Mucosa of descending colon (tissue), 3 donors: ENCODE data around the gene MRPL53. TPM values are rescaled to one million over a fixed set of nuclear protein-coding genes. Genes with fewer than 3 reads are reported as not detected.
"Not testable (repeated sequence)": the region's sequence is repeated elsewhere in the genome, so short reads cannot be mapped to it uniquely, and the experiment has no call there.

Experiments
- ATAC-seq: fragments of 200-7000 bp; cut with Tn5 transposase; one replicate; pipeline ENCODE4 v1.9.1; 2020; ENCODE audit warnings: mild to moderate bottlenecking, moderate library complexity
- DNase-seq, 3 donors: peaks; one replicate each; pipeline ENCODE4 v3.0.0-alpha.2; 2020
- H3K36me3 ChIP-seq: fragments of 200-600 bp; one replicate; pipeline ENCODE4 v1.8.0; 2021; ENCODE audit warnings: low read depth, mild to moderate bottlenecking
- H3K4me1 ChIP-seq: fragments of 200-600 bp; one replicate; pipeline ENCODE4 v1.8.0; 2021; ENCODE audit warnings: low read depth, mild to moderate bottlenecking
- H3K4me3 ChIP-seq: fragments of 200-600 bp; one replicate; pipeline ENCODE4 v1.8.0; 2021; ENCODE audit warnings: mild to moderate bottlenecking
- H3K9me3 ChIP-seq: fragments of 200-600 bp; one replicate; pipeline ENCODE4 v1.8.0; 2021; ENCODE audit warnings: mild to moderate bottlenecking
- intact Hi-C, 2 donors: fragments of 100-400 bp; cut with DNase I in 1 of 2; cut with micrococcal nuclease in 1 of 2; formaldehyde crosslinking; loops; one replicate each; pipeline versions ENCODE4 v1.11.0 to v1.11.1; 2022; cut with DNase I, micrococcal nuclease
- total RNA-seq, 3 donors: library from RNA; stranded (reverse); fragmentation: NEBNext Ultra II Directional in 2 of 3; extraction: Animal tissue kit (Norgen Biotek cat#: 25700) in 2 of 3; gene quantifications; one replicate each; pipeline versions ENCODE4 v1.2.1 to v1.2.4, GENCODE V29; 2021 to 2023
- TF ChIP-seq, protein P1 (sequence below): fragments of 200-600 bp; IDR thresholded peaks from one replicate; pipeline ENCODE4 v1.8.0; 2022; ENCODE audit warnings: antibody characterized with exemption, mild to moderate bottlenecking
- donor health status: DM: no; HTN: no; CAD: no; lungs with moderate emphysema.
- donor health status: DM: no; HTN: no; CAD: no.
- donor health status: DM: no; HTN: yes; CAD: no.

The MRPL53 gene
- total RNA-seq, 3 donors from 2014 or later: 48.2 to 63.6 (median 57.1) TPM

DNA sequence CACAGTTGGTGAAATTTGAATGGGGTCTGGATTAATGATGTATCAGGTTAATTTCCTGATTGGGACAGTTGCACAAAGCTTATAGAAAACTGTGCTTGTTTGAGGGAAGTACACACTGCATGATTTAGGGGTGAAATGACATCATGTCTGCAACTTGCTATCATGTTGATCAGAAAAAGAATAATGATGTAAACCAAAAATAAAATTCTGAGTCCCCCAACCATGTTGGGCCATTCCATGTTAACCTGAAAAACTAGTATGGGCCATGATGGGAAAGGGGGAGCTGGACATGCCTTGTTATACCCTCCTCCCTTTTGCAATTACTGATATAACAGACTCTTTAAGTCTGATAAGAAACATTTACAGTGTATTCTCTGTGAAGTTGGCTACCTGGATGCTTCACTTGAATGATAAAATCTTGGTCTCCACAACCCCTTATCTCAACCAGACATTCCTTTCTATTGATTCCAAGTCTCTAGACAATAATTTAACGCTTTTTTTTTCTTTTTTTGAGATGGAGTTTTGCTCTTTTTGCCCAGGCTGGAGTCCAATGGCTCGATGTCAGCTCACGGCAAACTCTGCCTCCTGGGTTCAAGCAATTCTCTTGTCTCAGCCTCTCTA lies 21.8 kb downstream of the MRPL53 start:
- Histone ChIP-seq H3K4me1 (peaks cover 9% of the 10 kb centered on the region), H3K4me3 (no peak overlapping the region), H3K9me3 (no peaks in the 10 kb centered on the region), H3K36me3 (no peaks in the 10 kb centered on the region)
- intact Hi-C loops: no loop called here
- TF ChIP-seq, protein P1, sequence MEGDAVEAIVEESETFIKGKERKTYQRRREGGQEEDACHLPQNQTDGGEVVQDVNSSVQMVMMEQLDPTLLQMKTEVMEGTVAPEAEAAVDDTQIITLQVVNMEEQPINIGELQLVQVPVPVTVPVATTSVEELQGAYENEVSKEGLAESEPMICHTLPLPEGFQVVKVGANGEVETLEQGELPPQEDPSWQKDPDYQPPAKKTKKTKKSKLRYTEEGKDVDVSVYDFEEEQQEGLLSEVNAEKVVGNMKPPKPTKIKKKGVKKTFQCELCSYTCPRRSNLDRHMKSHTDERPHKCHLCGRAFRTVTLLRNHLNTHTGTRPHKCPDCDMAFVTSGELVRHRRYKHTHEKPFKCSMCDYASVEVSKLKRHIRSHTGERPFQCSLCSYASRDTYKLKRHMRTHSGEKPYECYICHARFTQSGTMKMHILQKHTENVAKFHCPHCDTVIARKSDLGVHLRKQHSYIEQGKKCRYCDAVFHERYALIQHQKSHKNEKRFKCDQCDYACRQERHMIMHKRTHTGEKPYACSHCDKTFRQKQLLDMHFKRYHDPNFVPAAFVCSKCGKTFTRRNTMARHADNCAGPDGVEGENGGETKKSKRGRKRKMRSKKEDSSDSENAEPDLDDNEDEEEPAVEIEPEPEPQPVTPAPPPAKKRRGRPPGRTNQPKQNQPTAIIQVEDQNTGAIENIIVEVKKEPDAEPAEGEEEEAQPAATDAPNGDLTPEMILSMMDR: no peak
- DNase-seq: no peak
- no peak for ATAC-seq

DNA sequence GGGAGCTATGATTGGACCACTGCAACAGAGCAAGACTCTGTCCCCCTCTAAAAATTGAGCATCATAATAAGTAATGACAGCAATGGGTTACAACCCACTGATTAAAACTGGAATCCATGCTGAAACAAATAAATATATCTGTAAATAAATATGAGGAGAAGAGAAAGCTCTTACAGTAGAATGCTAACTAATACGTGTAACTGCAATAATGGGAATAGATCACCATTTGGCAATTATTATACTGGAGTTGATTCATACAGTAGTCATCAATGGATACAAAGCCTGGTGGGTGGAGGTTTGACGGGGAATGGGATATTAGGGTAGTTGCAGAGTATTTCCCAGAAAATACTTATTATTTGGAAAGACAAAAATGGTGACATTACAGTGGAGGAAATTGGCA lies 23.7 kb downstream of the MRPL53 start:
- no peak for ATAC-seq
- H3K4me3 ChIP-seq: no peak overlapping the region
- DNase-seq: no peak
- TF ChIP-seq, protein P1: no peak
- no peaks in the 10 kb centered on the region for H3K36me3 ChIP-seq
- H3K4me1 ChIP-seq: no peaks in the 10 kb centered on the region
- intact Hi-C loops: no loop called here
- H3K9me3 ChIP-seq: no peaks in the 10 kb centered on the region

DNA sequence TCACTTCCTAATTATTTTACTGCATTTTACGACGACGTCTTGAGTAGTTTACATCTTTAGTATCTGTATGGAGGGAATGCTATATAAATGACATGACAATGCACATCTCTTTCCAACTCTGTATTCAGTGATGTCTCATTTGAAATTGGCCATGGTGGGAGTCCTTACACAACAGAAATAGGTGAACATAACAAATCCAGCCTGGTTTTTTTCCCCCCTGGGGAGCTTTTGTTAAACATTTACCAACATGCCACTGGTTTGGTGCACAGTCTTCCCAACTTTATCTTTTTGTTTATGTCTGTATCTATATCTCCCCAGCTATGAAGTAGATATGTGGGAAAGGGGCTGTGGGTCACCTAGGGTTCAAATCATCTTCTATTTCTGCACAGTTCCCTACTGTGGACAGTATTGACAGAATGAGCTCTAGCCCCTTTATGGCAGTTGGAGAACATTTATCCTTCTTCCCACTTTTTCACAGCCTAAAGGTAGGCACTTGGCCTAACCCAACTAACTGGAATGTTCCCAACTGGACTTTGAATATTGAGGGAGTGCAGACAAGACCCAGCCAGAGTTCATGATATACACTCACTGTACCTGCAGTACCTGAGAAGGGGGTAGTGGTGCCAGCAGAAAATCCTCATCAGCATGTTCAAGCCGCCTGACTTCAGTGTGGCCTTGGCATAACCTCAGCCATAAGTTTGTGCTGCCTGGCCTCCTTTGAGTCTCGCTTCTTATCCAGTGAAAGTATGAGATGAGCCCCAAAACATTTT lies 25.1 kb downstream of the MRPL53 start:
- ATAC-seq (peak; percentile 53), DNase-seq (no peak)
- no peaks in the 10 kb centered on the region for H3K36me3 ChIP-seq
- intact Hi-C loops: no loop called here
- TF ChIP-seq, protein P1: no peak
- no peaks in the 10 kb centered on the region for H3K9me3 ChIP-seq
- H3K4me3 ChIP-seq: no peak overlapping the region
- H3K4me1 ChIP-seq: peaks cover 4% of the 10 kb centered on the region

DNA sequence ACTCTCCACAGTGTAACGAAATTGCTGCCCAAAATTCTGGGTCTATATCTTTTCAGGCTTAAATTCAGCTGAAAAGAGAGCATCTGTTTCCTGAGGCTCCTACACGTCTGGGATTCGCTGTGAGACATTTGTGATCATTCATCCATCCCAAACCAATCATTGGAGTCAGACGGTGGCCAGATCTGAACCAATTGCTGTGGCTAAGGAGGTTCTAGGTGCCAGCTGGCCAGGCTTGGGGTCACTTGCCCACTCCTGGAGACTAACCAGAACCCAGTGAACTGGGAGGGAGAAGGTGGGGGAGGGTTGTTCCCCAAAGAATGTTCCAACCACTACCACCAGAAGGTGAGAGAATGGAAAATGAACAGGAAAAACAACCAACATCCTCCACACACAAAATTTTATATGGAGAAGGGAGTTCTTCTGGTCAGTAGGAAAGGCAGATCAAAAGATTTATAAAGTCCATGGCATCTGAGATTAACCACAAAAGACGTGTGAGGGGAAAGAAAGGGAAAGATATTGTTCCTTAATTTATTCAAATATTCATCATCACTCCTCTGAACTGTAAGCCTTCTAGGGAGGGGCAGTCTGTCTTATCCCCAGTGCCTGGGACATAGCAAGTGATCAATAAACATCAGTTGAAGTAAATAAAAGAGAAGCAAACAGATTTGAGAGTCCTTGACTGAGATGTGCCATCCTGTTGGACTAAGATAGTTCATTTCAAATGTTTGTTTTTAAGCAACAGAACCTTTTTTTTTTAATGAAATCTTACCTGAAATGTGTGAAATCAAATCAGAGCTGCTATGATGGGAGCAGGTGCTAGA lies 27.8 kb downstream of the MRPL53 start:
- ATAC-seq (no peak), DNase-seq (no peak)
- H3K4me3 ChIP-seq: no peak overlapping the region
- H3K9me3 ChIP-seq: no peaks in the 10 kb centered on the region
- TF ChIP-seq, protein P1: no peak
- intact Hi-C loops: no loop called here
- H3K4me1 ChIP-seq: peaks cover 10% of the 10 kb centered on the region
- H3K36me3 ChIP-seq: no peaks in the 10 kb centered on the region

DNA sequence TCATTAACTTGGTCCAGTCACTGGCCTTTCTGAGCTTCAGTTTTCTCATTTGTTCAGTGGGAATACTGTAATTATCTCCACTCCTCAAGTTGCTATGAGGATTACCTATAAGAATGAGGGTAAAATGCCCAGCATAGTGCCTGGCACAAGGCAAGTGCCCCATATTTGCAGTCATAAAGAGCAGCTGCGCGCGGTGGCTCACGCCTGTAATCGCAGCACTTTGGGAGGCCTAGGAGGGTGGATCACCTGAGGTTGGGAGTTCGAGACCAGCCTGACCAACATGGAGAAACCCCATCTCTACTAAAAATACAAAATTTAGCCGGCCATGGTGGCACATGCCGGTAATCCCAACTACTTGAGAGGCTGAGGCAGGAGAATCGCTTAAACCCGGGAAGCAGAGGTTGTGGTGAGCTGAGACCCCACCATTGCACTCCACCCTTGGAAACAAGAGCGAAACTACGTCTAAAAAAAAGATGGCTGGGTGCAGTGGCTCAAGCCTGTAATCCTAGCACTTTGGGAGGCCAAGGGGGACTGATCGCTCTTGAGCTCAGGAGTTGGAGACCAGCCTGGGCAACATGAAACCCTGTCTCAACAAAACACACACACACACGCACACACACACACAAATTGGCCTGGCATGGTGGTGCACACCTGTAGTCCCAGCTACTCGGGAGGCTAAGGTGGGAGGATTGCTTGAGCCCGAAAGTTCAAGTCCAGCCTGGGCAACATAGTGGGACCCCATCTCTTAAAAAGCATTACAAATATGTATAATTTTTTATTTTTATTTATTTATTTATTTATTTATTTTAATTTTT lies 29.8 kb downstream of the MRPL53 start:
- H3K36me3 ChIP-seq, ATAC-seq, intact Hi-C loops, H3K9me3 ChIP-seq, H3K4me3 ChIP-seq: not testable (repeated sequence)
- DNase-seq: peak in 1 of 3 donors; percentile 68
- peaks cover 12% of the 10 kb centered on the region for H3K4me1 ChIP-seq
